ENCODE data around the gene FBLN1. TPM values are rescaled to one million over a fixed set of nuclear protein-coding genes. Genes with fewer than 3 reads are reported as not detected.
A peak's percentile ranks its signal among the peaks of the same experiment; 100 is the strongest.

Gene FBLN1
- total RNA-seq, 1 donor from 2014 or later: 18.2 TPM

DNA sequence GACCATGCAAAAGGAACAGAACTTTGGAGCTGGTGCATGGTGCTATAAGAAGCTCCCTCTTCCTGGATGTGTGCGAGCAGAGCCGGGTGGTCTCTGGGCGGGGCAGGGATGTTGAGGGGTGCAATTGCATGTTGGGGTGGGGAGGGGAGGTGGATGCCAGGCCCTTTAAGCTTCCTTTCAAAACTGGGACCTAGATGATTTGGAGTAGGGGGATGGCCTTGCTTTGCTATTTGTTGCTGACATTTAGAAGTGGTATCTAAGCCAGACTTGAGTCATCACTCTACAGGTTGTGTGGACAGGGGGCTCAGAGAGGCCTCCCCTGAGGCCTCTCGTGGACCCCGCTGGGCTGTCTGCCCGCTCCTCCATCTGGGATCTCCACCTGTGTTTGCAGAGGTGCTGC lies 24.8 kb downstream of the FBLN1 start:
- DNase-seq (ENCODE audit: low read depth) (no peak), FAIRE-seq (no peak)
- TF ChIP-seq, protein P1, sequence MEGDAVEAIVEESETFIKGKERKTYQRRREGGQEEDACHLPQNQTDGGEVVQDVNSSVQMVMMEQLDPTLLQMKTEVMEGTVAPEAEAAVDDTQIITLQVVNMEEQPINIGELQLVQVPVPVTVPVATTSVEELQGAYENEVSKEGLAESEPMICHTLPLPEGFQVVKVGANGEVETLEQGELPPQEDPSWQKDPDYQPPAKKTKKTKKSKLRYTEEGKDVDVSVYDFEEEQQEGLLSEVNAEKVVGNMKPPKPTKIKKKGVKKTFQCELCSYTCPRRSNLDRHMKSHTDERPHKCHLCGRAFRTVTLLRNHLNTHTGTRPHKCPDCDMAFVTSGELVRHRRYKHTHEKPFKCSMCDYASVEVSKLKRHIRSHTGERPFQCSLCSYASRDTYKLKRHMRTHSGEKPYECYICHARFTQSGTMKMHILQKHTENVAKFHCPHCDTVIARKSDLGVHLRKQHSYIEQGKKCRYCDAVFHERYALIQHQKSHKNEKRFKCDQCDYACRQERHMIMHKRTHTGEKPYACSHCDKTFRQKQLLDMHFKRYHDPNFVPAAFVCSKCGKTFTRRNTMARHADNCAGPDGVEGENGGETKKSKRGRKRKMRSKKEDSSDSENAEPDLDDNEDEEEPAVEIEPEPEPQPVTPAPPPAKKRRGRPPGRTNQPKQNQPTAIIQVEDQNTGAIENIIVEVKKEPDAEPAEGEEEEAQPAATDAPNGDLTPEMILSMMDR (IDR thresholded peaks at IDR 0.05; ENCODE audit: insufficient read depth, low read length, severe bottlenecking): no peak
- Histone ChIP-seq H3K27me3 (ENCODE audit: control insufficient read depth, insufficient read depth, low read length) (no peaks in the 10 kb centered on the region), H3K36me3 (ENCODE audit: control insufficient read depth, insufficient read depth, low read length) (no peaks in the 10 kb centered on the region), H3K4me3 (ENCODE audit: low read depth, low read length) (no peak overlapping the region)

GRCh38 chr22:45528046-45528445 lies 25.4 kb downstream of the FBLN1 start:
- FAIRE-seq (no peak), DNase-seq (ENCODE audit: low read depth) (no peak)
- Histone ChIP-seq H3K4me3 (ENCODE audit: low read depth, low read length) (no peak overlapping the region), H3K36me3 (ENCODE audit: control insufficient read depth, insufficient read depth, low read length) (no peaks in the 10 kb centered on the region), H3K27me3 (ENCODE audit: control insufficient read depth, insufficient read depth, low read length) (no peaks in the 10 kb centered on the region)
- TF ChIP-seq, protein P1 (IDR thresholded peaks at IDR 0.05; ENCODE audit: insufficient read depth, low read length, severe bottlenecking): no peak

GRCh38 chr22:45529105-45529504 lies 26.4 kb downstream of the FBLN1 start:
- no peaks in the 10 kb centered on the region for H3K27me3 ChIP-seq (ENCODE audit: control insufficient read depth, insufficient read depth, low read length)
- no peak overlapping the region for H3K4me3 ChIP-seq (ENCODE audit: low read depth, low read length)
- no peaks in the 10 kb centered on the region for H3K36me3 ChIP-seq (ENCODE audit: control insufficient read depth, insufficient read depth, low read length)
- DNase-seq (ENCODE audit: low read depth) (no peak), FAIRE-seq (no peak)
- TF ChIP-seq, protein P1 (IDR thresholded peaks at IDR 0.05; ENCODE audit: insufficient read depth, low read length, severe bottlenecking): no peak

GRCh38 chr22:45529971-45530575 lies 27.4 kb downstream of the FBLN1 start:
- Histone ChIP-seq H3K4me3 (ENCODE audit: low read depth, low read length) (no peak overlapping the region), H3K27me3 (ENCODE audit: control insufficient read depth, insufficient read depth, low read length) (no peaks in the 10 kb centered on the region), H3K36me3 (ENCODE audit: control insufficient read depth, insufficient read depth, low read length) (no peaks in the 10 kb centered on the region)
- TF ChIP-seq, protein P1 (IDR thresholded peaks at IDR 0.05; ENCODE audit: insufficient read depth, low read length, severe bottlenecking): no peak
- no peak for DNase-seq (ENCODE audit: low read depth)
- no peak for FAIRE-seq

- FAIRE-seq: no peak
- no peak overlapping the region for H3K4me3 ChIP-seq (ENCODE audit: low read depth, low read length)
These were observed 29.0 kb downstream of the FBLN1 start for GRCh38 chr22:45531441-45532234.

More at GRCh38 chr22:45531441-45532234, 29.0 kb downstream of the FBLN1 start:
- Histone ChIP-seq H3K36me3 (ENCODE audit: control insufficient read depth, insufficient read depth, low read length) (no peaks in the 10 kb centered on the region), H3K27me3 (ENCODE audit: control insufficient read depth, insufficient read depth, low read length) (no peaks in the 10 kb centered on the region)
- TF ChIP-seq, protein P1 (IDR thresholded peaks at IDR 0.05; ENCODE audit: insufficient read depth, low read length, severe bottlenecking): no peak
- peak; percentile 81 for DNase-seq (ENCODE audit: low read depth)
